ENCODE data around the gene MAPKBP1.

- TF ChIP-seq EP300 (IDR thresholded peaks at IDR 0.05) (no peak), CTCF (IDR thresholded peaks at IDR 0.05) (no peak)
Measured at GRCh38 chr15:41868321-41868720, 94.0 kb downstream of the MAPKBP1 start.
